H1 (cell line): ENCODE measurements around the gene CA10. TPM values are rescaled to one million over a fixed set of nuclear protein-coding genes. Genes with fewer than 3 reads are reported as not detected.

Experiments
- CTCF ChIA-PET: fragments of 300-600 bp; sonication (Branson Sonifier 250); formaldehyde crosslinking; loops from one replicate; lab custom pipeline; 2021; ENCODE audit not compliant: partially characterized antibody; lab: Charles Lee
- POLR2A ChIA-PET: fragments of 300-600 bp; sonication (Branson Sonifier 250); formaldehyde crosslinking; loops from one replicate; lab custom pipeline; 2021; ENCODE audit warnings: inconsistent platforms; ENCODE audit not compliant: partially characterized antibody; lab: Charles Lee
- DNase-seq, 2 experiments: peaks; one replicate each; pipeline versions ENCODE4 v3.0.0 to v3.0.0-alpha.2; 2010 to 2022; ENCODE audit warnings: low spot score in 2 of 2, low read depth in 1 of 2, mixed read lengths in 1 of 2
- FAIRE-seq: peaks from 2 replicates; lab custom pipeline; 2011; peaks lifted over from hg19 to GRCh38; lab: Jason Lieb, UNC
- H2AFZ ChIP-seq: 2 replicates; pipeline ENCODE4 v1.8.1; 2012; ENCODE audit warnings: low read length, inconsistent platforms
- H2AK5ac ChIP-seq: 2 replicates; pipeline ENCODE4 v1.6.1; 2013; ENCODE audit warnings: low read depth, low read length
- H2BK120ac ChIP-seq: replicated peaks from 2 replicates; pipeline ENCODE3; 2013; ENCODE audit warnings: low read depth, low read length, inconsistent platforms
- H2BK12ac ChIP-seq: 2 replicates; pipeline ENCODE4 v1.6.1; 2013; ENCODE audit warnings: low read depth, low read length
- H2BK15ac ChIP-seq: 2 replicates; pipeline ENCODE4 v1.6.1; 2013; ENCODE audit warnings: low read length
- H2BK20ac ChIP-seq: 2 replicates; pipeline ENCODE4 v1.6.1; 2013; ENCODE audit warnings: low read length
- H2BK5ac ChIP-seq: 2 replicates; pipeline ENCODE4 v1.6.1; 2013; ENCODE audit warnings: low read depth, low read length
- H3K14ac ChIP-seq: 2 replicates; pipeline ENCODE4 v1.6.1; 2013; ENCODE audit warnings: inconsistent platforms; ENCODE audit not compliant: insufficient read length
- H3K18ac ChIP-seq: 2 replicates; pipeline ENCODE4 v1.6.1; 2013; ENCODE audit warnings: low read length; ENCODE audit errors: extremely low read depth
- H3K23ac ChIP-seq: 2 replicates; pipeline ENCODE4 v1.6.1; 2013; ENCODE audit warnings: inconsistent platforms; ENCODE audit not compliant: insufficient read length
- H3K23me2 ChIP-seq: 2 replicates; pipeline ENCODE4 v1.6.1; 2013; ENCODE audit warnings: low read depth, low read length
- H3K27ac ChIP-seq: 2 replicates; pipeline ENCODE4 v1.6.1; 2011; ENCODE audit warnings: low read depth, low read length, inconsistent platforms
- H3K27me3 ChIP-seq, 4 experiments: replicated peaks in 1 of 4; 1 replicate in 1 of 4; 2 replicates in 3 of 4; pipeline versions ENCODE4 v1.6.1 to v1.8.1; 2011 to 2013; ENCODE audit warnings: low read length in 3 of 4, mild to moderate bottlenecking in 3 of 4, inconsistent platforms in 2 of 4, mixed read lengths in 2 of 4, moderate library complexity in 1 of 4; ENCODE audit not compliant: control insufficient read depth in 3 of 4, insufficient read depth in 3 of 4; ENCODE audit errors: extremely low read depth in 1 of 4
- H3K36me3 ChIP-seq, 4 experiments: 2 replicates each; pipeline versions ENCODE4 v1.6.1 to v1.8.1; 2011 to 2013; ENCODE audit warnings: mild to moderate bottlenecking in 4 of 4, low read length in 3 of 4, moderate library complexity in 2 of 4, control low read depth in 1 of 4, inconsistent platforms in 1 of 4; ENCODE audit not compliant: insufficient read depth in 4 of 4, control insufficient read depth in 2 of 4
- H3K4ac ChIP-seq: replicated peaks from 2 replicates; pipeline ENCODE3; 2013; ENCODE audit warnings: low read length, low read depth, mixed read lengths, inconsistent platforms; ENCODE audit not compliant: insufficient read length
- H3K4me1 ChIP-seq, 4 experiments: replicated peaks in 1 of 4; 1 replicate in 1 of 4; 2 replicates in 3 of 4; pipeline versions ENCODE4 v1.6.1 to v1.8.1; 2011 to 2013; ENCODE audit warnings: low read length in 3 of 4, inconsistent platforms in 2 of 4, mixed read lengths in 1 of 4; ENCODE audit not compliant: insufficient read depth in 4 of 4, control insufficient read depth in 3 of 4
- H3K4me2 ChIP-seq, 2 experiments: 2 replicates each; pipeline versions ENCODE4 v1.6.1 to v1.8.1; 2011 to 2013; ENCODE audit warnings: low read depth in 2 of 2, low read length in 2 of 2, control low read depth in 1 of 2, inconsistent platforms in 1 of 2, mild to moderate bottlenecking in 1 of 2; ENCODE audit not compliant: insufficient read depth in 1 of 2
- H3K4me3 ChIP-seq, 4 experiments: fragments of 200-600, 300-600 bp in 1 of 4; sonication (generic), shearing (Covaris generic), sonication (Bioruptor Twin) in 1 of 4; 2 replicates each; pipeline versions ENCODE4 v1.5.1 to v1.8.1; 2011 to 2016; ENCODE audit warnings: low read length in 4 of 4, low read depth in 3 of 4, control low read depth in 2 of 4, inconsistent platforms in 2 of 4, mild to moderate bottlenecking in 2 of 4, mixed read lengths in 1 of 4, moderate library complexity in 1 of 4; ENCODE audit not compliant: insufficient read depth in 2 of 4; ENCODE audit errors: extremely low read depth in 1 of 4
- H3K56ac ChIP-seq: replicated peaks from 2 replicates; pipeline ENCODE3; 2013; ENCODE audit warnings: low read depth, mild to moderate bottlenecking, mixed read lengths, low read length, inconsistent platforms; ENCODE audit not compliant: insufficient read length
- H3K79me1 ChIP-seq: 2 replicates; pipeline ENCODE4 v1.6.1; 2013; ENCODE audit warnings: low read depth, low read length, control low read depth
- H3K79me2 ChIP-seq, 2 experiments: 2 replicates each; pipeline versions ENCODE4 v1.6.1 to v1.8.1; 2012 to 2013; ENCODE audit warnings: low read length in 2 of 2, mild to moderate bottlenecking in 2 of 2, inconsistent platforms in 1 of 2; ENCODE audit not compliant: insufficient read depth in 2 of 2, control insufficient read depth in 1 of 2
- H3K9ac ChIP-seq, 4 experiments: replicated peaks in 1 of 4; 1 replicate in 1 of 4; 2 replicates in 3 of 4; pipeline versions ENCODE4 v1.6.1 to v1.8.1; 2011 to 2013; ENCODE audit warnings: low read depth in 3 of 4, low read length in 3 of 4, control low read depth in 2 of 4, mild to moderate bottlenecking in 2 of 4, moderate library complexity in 2 of 4, inconsistent platforms in 1 of 4; ENCODE audit errors: extremely low read depth in 1 of 4
- H3K9me3 ChIP-seq, 2 experiments: 2 replicates each; pipeline versions ENCODE4 v1.6.1 to v1.8.1; 2012 to 2013; ENCODE audit warnings: mild to moderate bottlenecking in 2 of 2, moderate library complexity in 2 of 2, control low read depth in 1 of 2, inconsistent platforms in 1 of 2, low read depth in 1 of 2, low read length in 1 of 2, mixed read lengths in 1 of 2; ENCODE audit not compliant: insufficient read depth in 2 of 2
- H4K20me1 ChIP-seq, 2 experiments: replicated peaks in 1 of 2; 2 replicates each; pipeline versions ENCODE3 to v1.8.1; 2011 to 2013; ENCODE audit warnings: inconsistent platforms in 2 of 2, low read length in 2 of 2, mild to moderate bottlenecking in 1 of 2; ENCODE audit not compliant: insufficient read depth in 2 of 2, control insufficient read depth in 1 of 2
- H4K5ac ChIP-seq: 2 replicates; pipeline ENCODE4 v1.6.1; 2013; ENCODE audit warnings: low read length, low read depth, mixed read lengths, inconsistent platforms; ENCODE audit not compliant: insufficient read length
- H4K8ac ChIP-seq: 2 replicates; pipeline ENCODE4 v1.8.0; 2013; ENCODE audit warnings: mild to moderate bottlenecking, moderate library complexity, low read length, inconsistent platforms; ENCODE audit not compliant: insufficient read depth; ENCODE audit errors: extremely low read depth
- H4K91ac ChIP-seq: replicated peaks from 2 replicates; pipeline ENCODE3; 2013; ENCODE audit warnings: low read length, mixed read lengths, inconsistent platforms; ENCODE audit not compliant: insufficient read length
- BACH1 ChIP-seq: IDR thresholded peaks from 2 replicates; pipeline ENCODE4 v1.6.1; 2012; ENCODE audit warnings: low read length, improper control_type of control experiment
- HDAC2 ChIP-seq, 2 experiments: fragments of 300-600 bp in 1 of 2; sonication (generic) in 1 of 2; IDR thresholded peaks; 2 replicates each; pipeline ENCODE4 v1.6.1; 2011 to 2012; ENCODE audit warnings: low read depth in 2 of 2, low read length in 2 of 2, mild to moderate bottlenecking in 2 of 2, moderate library complexity in 2 of 2, borderline replicate concordance in 1 of 2, inconsistent platforms in 1 of 2
- WGBS, 2 experiments: shearing (Covaris generic) in 1 of 2; methylation state at CpG; one replicate each; pipeline versions ENCODE4 v1.1.6 to v1.1.7; 2013 to 2015; ENCODE audit warnings: low lambda C conversion rate in 2 of 2, mixed read lengths in 2 of 2, inconsistent platforms in 1 of 2, low coverage in 1 of 2, missing lambda C conversion rate in 1 of 2; ENCODE audit not compliant: insufficient replicate concordance in 2 of 2, insufficient coverage in 1 of 2, insufficient read length in 1 of 2; ENCODE audit errors: extremely low coverage in 1 of 2, missing lambda C conversion rate in 1 of 2; 5-methylcytosine and 5-hydroxymethylcytosine counted together
- polyA plus RNA-seq, 7 experiments: library from polyadenylated mRNA; depleted of rRNA in 3 of 7; stranded (reverse) in 5 of 7; unstranded in 2 of 7; fragments of >200 nt in 5 of 7; fragments of 200-250 nt in 2 of 7; gene quantifications; 1 replicate in 5 of 7; 2 replicates in 1 of 7; 4 replicates in 1 of 7; pipeline versions ENCODE4 v1.2.1 to v1.2.3, GENCODE V29; 2011 to 2013; ENCODE audit warnings: missing spikeins in 2 of 7, mixed read lengths in 2 of 7
- total RNA-seq: library from RNA; stranded (reverse); fragmentation: NEBNext Ultra II Directional; extraction: Animal tissue kit (Norgen Biotek cat#: 25700); gene quantifications from 2 replicates; pipeline ENCODE4 v1.2.1, GENCODE V29; 2021

CA10 gene
- total and polyA plus RNA-seq, 2 of the 8 experiments (the other 6 are each of a cell fraction or from before 2014, with no cell fraction given) = 0.60 to 0.63 TPM

DNA sequence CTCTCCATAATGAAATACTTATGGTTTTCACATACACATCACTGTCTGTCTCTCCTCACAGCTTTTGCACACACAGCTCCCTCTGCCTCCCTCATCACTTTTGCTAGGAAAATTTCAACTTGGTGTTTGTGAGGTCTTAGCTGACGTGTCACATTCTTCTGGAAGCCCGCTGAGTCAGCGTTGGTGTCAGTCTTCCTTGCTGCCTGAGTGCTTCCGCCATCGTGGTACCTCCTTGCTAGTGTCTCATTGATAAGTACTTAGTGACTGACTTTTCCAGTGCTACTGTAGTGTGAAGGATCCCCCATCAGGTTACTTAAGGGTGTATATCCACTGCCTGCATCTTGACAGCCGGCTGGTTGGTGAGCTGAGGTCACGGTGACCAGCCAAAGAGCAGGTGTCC is 33.5 kb downstream of the CA10 start:
- no peak overlapping the region for H3K27ac ChIP-seq
- no peak overlapping the region for H3K56ac ChIP-seq
- H3K36me3 ChIP-seq = no peaks in the 10 kb centered on the region
- H3K4me2 ChIP-seq = no peak overlapping the region
- H3K14ac ChIP-seq = no peak overlapping the region
- H4K20me1 ChIP-seq = no peaks in the 10 kb centered on the region
- ChIA-PET CTCF (interaction anchor here (1.5 to 1.6 kb wide), 2 partner anchors 11 to 18 kb away, joined by 3 to 7 read pairs; no protein-coding TSS in a partner anchor), POLR2A (no interaction called here)
- 0 out of 7 replicates have a peak, but pooled peaks cover 0 to 2% (median 0%) of the 10 kb centered on the region in 4 experiments for H3K4me1 ChIP-seq
- no peak overlapping the region for H3K9ac ChIP-seq
- 95% methylated on average over 7 of the region's 7 CpGs; no CpG with 5 or more reads in 1 of the 2 experiments for WGBS, 2 experiments
- no peak overlapping the region for H2BK20ac ChIP-seq
- 0 out of 2 replicates have a peak overlapping the region, but pooled peaks have one; percentile 9 for H2AK5ac ChIP-seq
- TF ChIP-seq HDAC2 (IDR thresholded peaks at IDR 0.05; ENCODE audit: borderline replicate concordance in 1 of 2, low read depth in 2 of 2, low read length in 2 of 2) (no peak), BACH1 (0 out of 2 replicates have a peak, but pooled peaks have one; percentile 23)
- H3K23me2 ChIP-seq = no peaks in the 10 kb centered on the region; the same call in 1 of the 2 replicates
- FAIRE-seq (no peak), DNase-seq (no peak)
- no peak overlapping the region for H3K23ac ChIP-seq
- H3K79me1 ChIP-seq = no peaks in the 10 kb centered on the region
- H2AFZ ChIP-seq = no peak overlapping the region
- no peak overlapping the region for H4K5ac ChIP-seq
- H3K79me2 ChIP-seq = no peaks in the 10 kb centered on the region
- H3K4ac ChIP-seq = no peak overlapping the region
- no peak overlapping the region for H3K4me3 ChIP-seq
- H2BK5ac ChIP-seq = no peak overlapping the region
- no peak overlapping the region for H2BK120ac ChIP-seq
- no peak overlapping the region for H2BK15ac ChIP-seq
- H3K18ac ChIP-seq = no peak overlapping the region
- H3K9me3 ChIP-seq = no peaks in the 10 kb centered on the region
- no peaks in the 10 kb centered on the region for H3K27me3 ChIP-seq
- H4K8ac ChIP-seq = no peak overlapping the region
- H4K91ac ChIP-seq = no peak overlapping the region
- no peak overlapping the region for H2BK12ac ChIP-seq
